ENCODE results near the gene OS9. TPM values are rescaled to one million over a fixed set of nuclear protein-coding genes. Genes with fewer than 3 reads are reported as not detected.

Gene OS9
- total RNA-seq, 4 donors from 2014 or later, result 120 to 390 (median 277) TPM

- TF ChIP-seq CTCF (IDR thresholded peaks at IDR 0.05; ENCODE audit: low read depth), result no peak
Observed at GRCh38 chr12:57712701-57713100, 18.8 kb downstream of the OS9 start.

- no peak for TF ChIP-seq CTCF (IDR thresholded peaks at IDR 0.05; ENCODE audit: low read depth)
Observed at GRCh38 chr12:57713209-57713608, 19.3 kb downstream of the OS9 start.

- no peak for TF ChIP-seq CTCF (IDR thresholded peaks at IDR 0.05; ENCODE audit: low read depth)
Observed at GRCh38 chr12:57715786-57716185, 21.9 kb downstream of the OS9 start.

- TF ChIP-seq CTCF (IDR thresholded peaks at IDR 0.05; ENCODE audit: low read depth), result no peak
Observed at GRCh38 chr12:57716305-57716704, 22.4 kb downstream of the OS9 start.

GRCh38 chr12:57717131-57717530 lies 23.2 kb downstream of the OS9 start:
- no peak for TF ChIP-seq CTCF (IDR thresholded peaks at IDR 0.05; ENCODE audit: low read depth)

- no peak for TF ChIP-seq CTCF (IDR thresholded peaks at IDR 0.05; ENCODE audit: low read depth)
Observed at GRCh38 chr12:57717846-57718640, 24.1 kb downstream of the OS9 start.

- no peak for TF ChIP-seq CTCF (IDR thresholded peaks at IDR 0.05; ENCODE audit: low read depth)
Observed at GRCh38 chr12:57718641-57719528, 25.0 kb downstream of the OS9 start.
